ENCODE data around the gene OR6B3.

Gene OR6B3

GRCh38 chr2:240053173-240054155, at the start of gene OR6B3:
Gene OR6B3 (minus strand): TSS chr2:240053521.
- no peak for DNase-seq (ENCODE audit: low read depth)

GRCh38 chr2:240098349-240098748, 45.0 kb upstream of the OR6B3 start:
- DNase-seq (ENCODE audit: low read depth), result no peak

GRCh38 chr2:240095556-240096523, 42.5 kb upstream of the OR6B3 start:
- no peak for DNase-seq (ENCODE audit: low read depth)

GRCh38 chr2:240089306-240089705, 36.0 kb upstream of the OR6B3 start:
- no peak for DNase-seq (ENCODE audit: low read depth)

- no peak for DNase-seq (ENCODE audit: low read depth)
Observed at GRCh38 chr2:240086563-240086962, 33.2 kb upstream of the OR6B3 start.

GRCh38 chr2:240078631-240079030, 25.3 kb upstream of the OR6B3 start:
- no peak for DNase-seq (ENCODE audit: low read depth)

GRCh38 chr2:240077442-240077841, 24.1 kb upstream of the OR6B3 start:
- DNase-seq (ENCODE audit: low read depth), result no peak

- DNase-seq (ENCODE audit: low read depth), result no peak
Observed at GRCh38 chr2:240074545-240074944, 21.2 kb upstream of the OR6B3 start.

- DNase-seq (ENCODE audit: low read depth), result no peak
Observed at GRCh38 chr2:240070907-240071306, 17.6 kb upstream of the OR6B3 start.

- DNase-seq (ENCODE audit: low read depth), result no peak
Observed at GRCh38 chr2:240069829-240070228, 16.5 kb upstream of the OR6B3 start.

- DNase-seq (ENCODE audit: low read depth), result no peak
Observed at GRCh38 chr2:240068193-240068592, 14.9 kb upstream of the OR6B3 start.

GRCh38 chr2:240066489-240066888, 13.2 kb upstream of the OR6B3 start:
- DNase-seq (ENCODE audit: low read depth), result no peak

GRCh38 chr2:240064898-240065297, 11.6 kb upstream of the OR6B3 start:
- DNase-seq (ENCODE audit: low read depth), result no peak

- DNase-seq (ENCODE audit: low read depth), result no peak
Observed at GRCh38 chr2:240060977-240061591, 7.8 kb upstream of the OR6B3 start.

- DNase-seq (ENCODE audit: low read depth), result no peak
Observed at GRCh38 chr2:240056678-240057077, 3.4 kb upstream of the OR6B3 start.

- DNase-seq (ENCODE audit: low read depth), result no peak
Observed at GRCh38 chr2:240055177-240055917, 2.0 kb upstream of the OR6B3 start.

- DNase-seq (ENCODE audit: low read depth), result no peak
Observed at GRCh38 chr2:240052524-240052923, 797 bp downstream of the OR6B3 start.

- DNase-seq (ENCODE audit: low read depth), result no peak
Observed at GRCh38 chr2:240051697-240052096, 1.6 kb downstream of the OR6B3 start.

- DNase-seq (ENCODE audit: low read depth), result no peak
Observed at GRCh38 chr2:240050278-240050677, 3.0 kb downstream of the OR6B3 start.

GRCh38 chr2:240048237-240048636, 5.1 kb downstream of the OR6B3 start:
- no peak for DNase-seq (ENCODE audit: low read depth)

- DNase-seq (ENCODE audit: low read depth), result no peak
Observed at GRCh38 chr2:240045098-240045497, 8.2 kb downstream of the OR6B3 start.

Data from stimulated activated CD8-positive, alpha-beta memory T cell treated with anti-CD3 and anti-CD28 coated beads, Interleukin-12 subunit alpha, Interleukin-12 subunit beta, amount 100 ng/mL, for 4 hours (primary cell).